Measurements from ENCODE around the gene GREB1L. TPM values are rescaled to one million over a fixed set of nuclear protein-coding genes. Genes with fewer than 3 reads are reported as not detected.
A peak's percentile ranks its signal among the peaks of the same experiment; 100 is the strongest.

Gene GREB1L
- total and polyA plus RNA-seq, 2 experiments from 2014 or later = 4.2 to 7.8 TPM

GRCh38 chr18:21218862-21219261 is 23.2 kb upstream of the GREB1L start:
- H3K27me3 ChIP-seq = no peaks in the 10 kb centered on the region
- DNase-seq (ENCODE audit: low read depth in 1 of 2, low spot score in 1 of 2) = no peak
- H3K4me3 ChIP-seq = no peak overlapping the region
- H3K27ac ChIP-seq = no peak overlapping the region
- H3K4me1 ChIP-seq (ENCODE audit: low read depth) = no peaks in the 10 kb centered on the region
- no peak for TF ChIP-seq CTCF (IDR thresholded peaks at IDR 0.05; ENCODE audit: low read depth, low read length)
- no peaks in the 10 kb centered on the region for H3K36me3 ChIP-seq
- H3K9me3 ChIP-seq (ENCODE audit: low read depth) = no peaks in the 10 kb centered on the region

- H3K9me3 ChIP-seq (ENCODE audit: low read depth) = no peaks in the 10 kb centered on the region
- no peak overlapping the region for H3K4me3 ChIP-seq
- no peaks in the 10 kb centered on the region for H3K27me3 ChIP-seq
- no peak for TF ChIP-seq CTCF (IDR thresholded peaks at IDR 0.05; ENCODE audit: low read depth, low read length)
- no peak for DNase-seq (ENCODE audit: low read depth in 1 of 2, low spot score in 1 of 2)
- H3K4me1 ChIP-seq (ENCODE audit: low read depth) = no peaks in the 10 kb centered on the region
- no peak overlapping the region for H3K27ac ChIP-seq
- H3K36me3 ChIP-seq = no peaks in the 10 kb centered on the region
Measured at GRCh38 chr18:21230436-21230835, 11.6 kb upstream of the GREB1L start.

- Histone ChIP-seq H3K36me3 (no peaks in the 10 kb centered on the region), H3K27me3 (no peaks in the 10 kb centered on the region), H3K27ac (no peak overlapping the region), H3K4me3 (peak overlapping the region; percentile 84), H3K4me1 (ENCODE audit: low read depth) (peaks cover 13% of the 10 kb centered on the region), H3K9me3 (ENCODE audit: low read depth) (no peaks in the 10 kb centered on the region)
- TF ChIP-seq CTCF (IDR thresholded peaks at IDR 0.05; ENCODE audit: low read depth, low read length) = no peak
- peak; percentile 25 to 57 for DNase-seq (ENCODE audit: low read depth in 1 of 2, low spot score in 1 of 2)
Measured at GRCh38 chr18:21241301-21242048, 557 bp upstream of the GREB1L start.

GRCh38 chr18:21242780-21243401 is 859 bp downstream of the GREB1L start:
- Histone ChIP-seq H3K27me3 (no peaks in the 10 kb centered on the region), H3K4me3 (peak overlapping the region; percentile 84), H3K36me3 (no peaks in the 10 kb centered on the region), H3K27ac (peak overlapping the region; percentile 53), H3K4me1 (ENCODE audit: low read depth) (peaks cover 13% of the 10 kb centered on the region), H3K9me3 (ENCODE audit: low read depth) (no peaks in the 10 kb centered on the region)
- DNase-seq (ENCODE audit: low read depth in 1 of 2, low spot score in 1 of 2) = peak; percentile 10 to 48
- TF ChIP-seq CTCF (IDR thresholded peaks at IDR 0.05; ENCODE audit: low read depth, low read length) = no peak

- Histone ChIP-seq H3K36me3 (no peaks in the 10 kb centered on the region), H3K27ac (no peak overlapping the region), H3K27me3 (no peaks in the 10 kb centered on the region), H3K4me1 (ENCODE audit: low read depth) (peaks cover 12% of the 10 kb centered on the region), H3K9me3 (ENCODE audit: low read depth) (no peaks in the 10 kb centered on the region), H3K4me3 (no peak overlapping the region)
- DNase-seq (ENCODE audit: low read depth in 1 of 2, low spot score in 1 of 2) = no peak
- TF ChIP-seq CTCF (IDR thresholded peaks at IDR 0.05; ENCODE audit: low read depth, low read length) = no peak
Measured at GRCh38 chr18:21254576-21254975, 12.5 kb downstream of the GREB1L start.

Data from cardiac muscle cell (in vitro differentiated cells and primary cell).